OCI-LY7 (cell line): ENCODE data around the gene CFAP57. TPM values are rescaled to one million over a fixed set of nuclear protein-coding genes. Genes with fewer than 3 reads are reported as not detected.

Experiments
- BruUV-seq: library from RNA; stranded (reverse); fragments of 400-500 nt; replicated peaks from 2 replicates; lab custom pipeline; 2021; lab: Mats Ljungman, UMichigan
- CTCF ChIA-PET: fragments of 300-600 bp; sonication (Branson Sonifier 250); formaldehyde crosslinking; loops from one replicate; lab custom pipeline; 2022; ENCODE audit warnings: antibody characterized with exemption; ENCODE audit not compliant: unreplicated experiment; lab: Charles Lee
- POLR2A ChIA-PET: fragments of 300-600 bp; sonication (Branson Sonifier 250); formaldehyde crosslinking; loops from one replicate; lab custom pipeline; 2022; ENCODE audit warnings: antibody characterized with exemption; lab: Charles Lee
- DNase-seq: peaks from one replicate; pipeline ENCODE4 v3.0.0-alpha.2; 2015; ENCODE audit warnings: low spot score
- H2AFZ ChIP-seq: fragments of 200-600 bp; sonication (generic), shearing (Covaris generic); 2 replicates; pipeline ENCODE4 v1.6.1; 2014; ENCODE audit warnings: mild to moderate bottlenecking, antibody characterized with exemption, low read length, moderate library complexity
- H3K27ac ChIP-seq: fragments of 200-600 bp; sonication (generic); 2 replicates; pipeline ENCODE4 v1.5.1; 2014; ENCODE audit warnings: mixed run types, low read depth, mild to moderate bottlenecking, moderate library complexity, low read length, inconsistent platforms; ENCODE audit not compliant: poor library complexity, severe bottlenecking
- H3K36me3 ChIP-seq: fragments of 200-600 bp; sonication (generic); 2 replicates; pipeline ENCODE4 v1.6.1; 2014; ENCODE audit warnings: mild to moderate bottlenecking, antibody characterized with exemption, low read length, moderate library complexity, mixed read lengths; ENCODE audit not compliant: insufficient read depth
- H3K4me1 ChIP-seq: fragments of 200-600 bp; sonication (generic); 2 replicates; pipeline ENCODE4 v1.5.1; 2014; ENCODE audit warnings: mild to moderate bottlenecking, low read length; ENCODE audit not compliant: insufficient read depth, poor library complexity, severe bottlenecking
- H3K4me2 ChIP-seq: fragments of 200-600 bp; sonication (generic); 2 replicates; pipeline ENCODE4 v1.6.1; 2014; ENCODE audit warnings: mild to moderate bottlenecking, low read length
- H3K4me3 ChIP-seq: fragments of 200-600 bp; sonication (generic); 2 replicates; pipeline ENCODE4 v1.5.1; 2014; ENCODE audit warnings: mild to moderate bottlenecking, low read depth, low read length; ENCODE audit not compliant: poor library complexity, severe bottlenecking
- H3K79me2 ChIP-seq: fragments of 200-600 bp; sonication (generic); 2 replicates; pipeline ENCODE4 v1.6.1; 2016; ENCODE audit warnings: low read depth, mild to moderate bottlenecking, low read length, moderate library complexity, mixed read lengths; ENCODE audit not compliant: insufficient read depth
- H3K9me2 ChIP-seq: fragments of 200-600 bp; sonication (generic); 2 replicates; pipeline ENCODE4 v1.6.1; 2016; ENCODE audit warnings: mild to moderate bottlenecking, low read length, mixed read lengths; ENCODE audit not compliant: insufficient read depth
- H3K9me3 ChIP-seq: fragments of 200-600 bp; sonication (generic); 2 replicates; pipeline ENCODE4 v1.6.1; 2014; ENCODE audit warnings: mild to moderate bottlenecking, mixed run types, low read length, mixed read lengths
- H4K20me1 ChIP-seq: fragments of 200-600 bp; sonication (generic); 2 replicates; pipeline ENCODE4 v1.6.1; 2014; ENCODE audit warnings: mild to moderate bottlenecking, antibody characterized with exemption, low read length, moderate library complexity, mixed read lengths; ENCODE audit not compliant: insufficient read depth
- CTCF ChIP-seq: fragments of 200-600 bp; sonication (generic); conservative IDR thresholded peaks from 2 replicates; pipeline ENCODE4 v1.5.1; 2014; ENCODE audit warnings: mild to moderate bottlenecking, antibody characterized with exemption, low read length, moderate library complexity, mixed read lengths
- EZH2phosphoT487 ChIP-seq: fragments of 200-600 bp; sonication (generic); IDR thresholded peaks from 2 replicates; pipeline ENCODE4 v1.6.1; 2018; ENCODE audit warnings: low read depth, borderline replicate concordance, mild to moderate bottlenecking, mixed run types, antibody characterized with exemption, low read length, moderate library complexity, mixed read lengths
- intact Hi-C: fragments of 100-400 bp; cut with micrococcal nuclease; formaldehyde crosslinking; loops from one replicate; pipeline ENCODE4 v1.10.0; 2022; ENCODE audit not compliant: unreplicated experiment
- total RNA-seq, 2 experiments: library from RNA; depleted of rRNA in 1 of 2; stranded (reverse); fragments of >200 nt in 1 of 2; shearing (Covaris generic) in 1 of 2; gene quantifications; 2 replicates each; pipeline ENCODE4 v1.2.3, GENCODE V29; 2014 to 2022

CFAP57 gene
- total RNA-seq, 2 experiments from 2014 or later, result 0.17 TPM; not detected in 1

DNA sequence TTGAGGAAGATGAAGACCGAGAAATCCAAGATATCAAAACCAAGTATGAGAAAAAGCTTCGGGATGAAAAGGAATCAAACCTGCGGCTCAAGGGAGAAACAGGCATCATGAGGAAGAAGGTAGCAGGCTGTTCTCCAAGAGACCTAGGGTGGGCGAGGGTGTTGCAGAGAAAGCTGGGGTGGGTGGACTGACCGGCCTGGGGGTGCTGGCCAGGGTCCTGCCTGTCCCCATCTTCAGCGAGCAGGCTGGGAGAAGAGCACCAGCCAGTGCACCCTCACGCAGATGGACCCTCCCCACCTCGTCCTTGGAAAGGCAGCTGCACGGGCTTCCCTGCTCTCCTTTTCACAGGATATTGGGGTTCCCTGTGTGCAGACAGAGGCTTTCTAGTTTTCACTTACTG, 50.7 kb downstream of the CFAP57 start:
- Histone ChIP-seq H3K79me2 (no peaks in the 10 kb centered on the region), H2AFZ (no peak overlapping the region), H3K4me3 (no peak overlapping the region), H3K36me3 (no peaks in the 10 kb centered on the region), H3K9me3 (no peaks in the 10 kb centered on the region), H3K4me2 (no peak overlapping the region), H3K27ac (no peak overlapping the region), H3K9me2 (no peaks in the 10 kb centered on the region), H3K4me1 (peaks cover 23% of the 10 kb centered on the region), H4K20me1 (no peaks in the 10 kb centered on the region)
- no peak for DNase-seq
- intact Hi-C loops, result loop anchor here (10.0 kb wide), 1 partner anchor 432 kb away; the partner anchor contains the start of gene KDM4A
- POLR2A ChIA-PET, result interaction anchor here (1.1 kb wide), 1 partner anchor 375 kb away, joined by 3 read pairs; no protein-coding TSS in a partner anchor
- BruUV-seq, result no TSS peak
- CTCF ChIA-PET, result no interaction called here
- TF ChIP-seq EZH2phosphoT487 (no peak), CTCF (no peak)

GRCh38 chr1:43225168-43225567, 53.0 kb downstream of the CFAP57 start:
- ChIA-PET POLR2A (interaction anchor here (0.6 to 0.7 kb wide), 2 partner anchors 10 to 805 kb away, joined by 3 read pairs; no protein-coding TSS in a partner anchor), CTCF (no interaction called here)
- H3K4me2 ChIP-seq, result no peak overlapping the region
- H3K4me1 ChIP-seq, result peaks cover 23% of the 10 kb centered on the region
- no peak overlapping the region for H2AFZ ChIP-seq
- DNase-seq, result peak; percentile 40
- no peaks in the 10 kb centered on the region for H3K79me2 ChIP-seq
- no peaks in the 10 kb centered on the region for H3K36me3 ChIP-seq
- no peak overlapping the region for H3K27ac ChIP-seq
- intact Hi-C loops, result loop anchor here (10.0 kb wide), 1 partner anchor 430 kb away; the partner anchor contains the start of gene KDM4A
- no peaks in the 10 kb centered on the region for H4K20me1 ChIP-seq
- no TSS peak for BruUV-seq
- no peaks in the 10 kb centered on the region for H3K9me2 ChIP-seq
- TF ChIP-seq EZH2phosphoT487 (no peak), CTCF (peak; percentile 34; the same call in 1 of the 2 replicates)
- no peaks in the 10 kb centered on the region for H3K9me3 ChIP-seq
- no peak overlapping the region for H3K4me3 ChIP-seq

DNA sequence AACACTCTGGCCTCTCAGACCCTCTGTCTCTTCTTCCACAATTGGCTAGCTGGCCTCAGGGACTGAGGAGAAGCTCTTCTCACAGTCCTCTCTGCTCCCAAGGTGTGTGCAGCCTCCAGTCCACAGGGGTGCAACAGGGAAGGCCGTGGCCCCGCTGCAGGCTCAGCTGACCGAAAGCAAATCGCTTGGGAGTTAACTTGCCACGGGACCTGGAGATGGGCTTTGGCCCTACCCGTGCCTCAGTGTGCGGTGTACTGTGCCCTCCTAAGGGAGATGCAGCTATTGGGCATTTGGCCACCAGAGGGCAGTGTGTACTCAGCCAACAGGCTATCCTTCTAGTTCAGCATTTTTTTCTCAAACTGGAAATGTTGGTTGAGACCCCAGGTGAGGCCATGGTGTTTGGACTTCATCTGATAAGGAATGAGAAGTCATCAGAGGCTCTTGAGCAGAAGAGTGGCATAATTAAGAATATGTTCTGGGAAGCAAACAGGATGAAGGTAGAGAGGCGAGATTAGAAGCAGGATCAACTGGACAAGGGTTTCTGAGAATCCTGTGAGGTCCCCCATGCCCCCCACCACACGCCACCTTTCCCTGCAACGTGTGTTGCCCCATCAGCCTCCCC, 55.1 kb downstream of the CFAP57 start:
- no peak overlapping the region for H3K4me3 ChIP-seq
- peak overlapping the region; percentile 38; the same call in 1 of the 2 replicates for H2AFZ ChIP-seq
- ChIA-PET POLR2A (interaction anchor here (0.5 to 0.8 kb wide), 4 partner anchors 13 to 284 kb away, joined by 3 to 4 read pairs (median 3); no protein-coding TSS in a partner anchor), CTCF (interaction anchor here (0.5 to 1.6 kb wide), 3 partner anchors 12 to 187 kb away, joined by 3 to 8 read pairs (median 3); partner anchors contain the start of gene CDC20)
- TF ChIP-seq EZH2phosphoT487 (no peak), CTCF (peak; percentile 93)
- H3K4me1 ChIP-seq, result peaks cover 4% of the 10 kb centered on the region
- no peak overlapping the region for H3K27ac ChIP-seq
- H3K9me3 ChIP-seq, result no peaks in the 10 kb centered on the region
- DNase-seq, result peak; percentile 86
- no TSS peak for BruUV-seq
- H3K9me2 ChIP-seq, result no peaks in the 10 kb centered on the region
- no peaks in the 10 kb centered on the region for H4K20me1 ChIP-seq
- H3K79me2 ChIP-seq, result no peaks in the 10 kb centered on the region
- intact Hi-C loops, result loop anchor here (1.0 to 10.0 kb wide), 4 partner anchors 187 to 707 kb away; partner anchors contain the start of gene KDM4A
- no peaks in the 10 kb centered on the region for H3K36me3 ChIP-seq
- H3K4me2 ChIP-seq, result no peak overlapping the region
